PC-3 (cell line): Measurements from ENCODE around the gene OR2AP1. TPM values are rescaled to one million over a fixed set of nuclear protein-coding genes. Genes with fewer than 3 reads are reported as not detected.
"Not testable (repeated sequence)": the region's sequence is repeated elsewhere in the genome, so short reads cannot be mapped to it uniquely, and the experiment has no call there.

Experiments used
- ATAC-seq: fragments of 200-7000 bp; cut with Tn5 transposase; 2 replicates; pipeline ENCODE4 v1.9.1; 2020; ENCODE audit warnings: mild to moderate bottlenecking, moderate library complexity
- BruUV-seq: library from RNA; stranded (reverse); fragments of 400-500 nt; replicated peaks from 2 replicates; lab custom pipeline; 2021; lab: Mats Ljungman, UMichigan
- CTCF ChIA-PET: fragments of 300-600 bp; sonication (Branson Sonifier 250); formaldehyde crosslinking; loops from one replicate; lab custom pipeline; 2022; ENCODE audit warnings: antibody characterized with exemption; lab: Charles Lee
- POLR2A ChIA-PET: fragments of 300-600 bp; sonication (Branson Sonifier 250); formaldehyde crosslinking; loops from one replicate; lab custom pipeline; 2022; ENCODE audit warnings: antibody characterized with exemption; ENCODE audit not compliant: unreplicated experiment; lab: Charles Lee
- DNase-seq: peaks from one replicate; pipeline ENCODE4 v3.0.0-alpha.2; 2015
- H2AFZ ChIP-seq: fragments of 300-600 bp; sonication (generic); 2 replicates; pipeline ENCODE4 v1.6.0; 2016; ENCODE audit warnings: antibody characterized with exemption, low read length
- H3F3A ChIP-seq: fragments of 300-600 bp; sonication (generic); one replicate; pipeline ENCODE4 v1.6.0; 2017; ENCODE audit warnings: antibody characterized with exemption, low read length, control low read depth, mild to moderate bottlenecking; ENCODE audit not compliant: unreplicated experiment
- H3K27ac ChIP-seq: fragments of 300-600 bp; sonication (generic); 2 replicates; pipeline ENCODE4 v1.5.1; 2016; ENCODE audit warnings: mild to moderate bottlenecking, low read length
- H3K27me3 ChIP-seq: fragments of 300-600 bp; sonication (generic); 2 replicates; pipeline ENCODE4 v1.6.1; 2016; ENCODE audit warnings: low read length, mixed read lengths
- H3K36me3 ChIP-seq: fragments of 300-600 bp; sonication (generic); 2 replicates; pipeline ENCODE4 v1.6.1; 2016; ENCODE audit warnings: low read depth, mixed run types, low read length, mixed read lengths
- H3K4me1 ChIP-seq: fragments of 300-600 bp; sonication (generic); 2 replicates; pipeline ENCODE4 v1.5.1; 2016; ENCODE audit warnings: low read length; ENCODE audit not compliant: insufficient read depth
- H3K4me2 ChIP-seq: fragments of 300-600 bp; sonication (generic); 2 replicates; pipeline ENCODE4 v1.6.0; 2016; ENCODE audit warnings: low read length
- H3K4me3 ChIP-seq: fragments of 300-600 bp; sonication (generic); 2 replicates; pipeline ENCODE4 v1.5.1; 2016; ENCODE audit warnings: mild to moderate bottlenecking, low read length, mixed read lengths
- H3K79me2 ChIP-seq: fragments of 300-600 bp; sonication (generic); 2 replicates; pipeline ENCODE4 v1.6.1; 2017; ENCODE audit warnings: low read length, mixed read lengths
- H3K9ac ChIP-seq: fragments of 300-600 bp; sonication (generic); 2 replicates; pipeline ENCODE4 v1.6.0; 2016; ENCODE audit warnings: mild to moderate bottlenecking, low read length
- H3K9me2 ChIP-seq: fragments of 300-600 bp; sonication (generic); replicated peaks from 2 replicates; pipeline ENCODE4 v1.6.1; 2016; ENCODE audit warnings: mixed run types, low read length, mixed read lengths
- H3K9me3 ChIP-seq: fragments of 300-600 bp; sonication (generic); 2 replicates; pipeline ENCODE4 v1.6.1; 2016; ENCODE audit warnings: low read length, mixed read lengths
- H4K20me1 ChIP-seq: fragments of 300-600 bp; sonication (generic); 2 replicates; pipeline ENCODE4 v1.6.1; 2016; ENCODE audit warnings: low read length, mixed read lengths
- CTCF ChIP-seq: fragments of 300-600 bp; sonication (generic); conservative IDR thresholded peaks from 2 replicates; pipeline ENCODE4 v1.5.1; 2017; ENCODE audit warnings: antibody characterized with exemption, low read depth, mild to moderate bottlenecking, low read length
- EZH2 ChIP-seq: fragments of 300-600 bp; sonication (generic); IDR thresholded peaks from one replicate; pipeline ENCODE4 v1.6.1; 2017; ENCODE audit warnings: antibody characterized with exemption, mild to moderate bottlenecking, low read length; ENCODE audit not compliant: unreplicated experiment
- EZH2phosphoT487 ChIP-seq: fragments of 300-600 bp; sonication (generic); IDR thresholded peaks from 2 replicates; pipeline ENCODE4 v1.6.1; 2018; ENCODE audit warnings: mild to moderate bottlenecking, antibody characterized with exemption, low read length, borderline replicate concordance
- intact Hi-C: fragments of 100-400 bp; cut with micrococcal nuclease; formaldehyde crosslinking; loops from 2 replicates; pipeline ENCODE4 v1.9.0; 2023
- total RNA-seq: library from RNA; depleted of rRNA; stranded (reverse); fragments of >200 nt; gene quantifications from 2 replicates; pipeline ENCODE4 v1.2.3, GENCODE V29; 2014

Gene OR2AP1
- total RNA-seq, 1 experiment from 2014 or later, result not detected

GRCh38 chr12:55549302-55549701, 23.0 kb upstream of the OR2AP1 start, which contains the start of gene OR6C4:
OR6C4 (plus strand) TSS chr12:55549602; CDS start chr12:55551227, 1,625 bp downstream.
- Histone ChIP-seq H3K79me2 (no peaks in the 10 kb centered on the region), H3K9me2 (no peaks in the 10 kb centered on the region), H3K4me3 (no peak within 1 kb of the TSS), H3K27me3 (peaks cover 10% of the 10 kb centered on the region; the same call in 1 of the 2 replicates), H3K36me3 (no peaks in the 10 kb centered on the region), H3K4me1 (no peaks in the 10 kb centered on the region), H4K20me1 (no peaks in the 10 kb centered on the region), H2AFZ (no peak within 1 kb of the TSS), H3K27ac (no peak within 1 kb of the TSS), H3K4me2 (no peak within 1 kb of the TSS), H3K9ac (no peak within 1 kb of the TSS), H3K9me3 (no peaks in the 10 kb centered on the region), H3F3A (no peaks in the 10 kb centered on the region)
- ChIA-PET POLR2A (no interaction called here), CTCF (no interaction called here)
- ATAC-seq (no peak), DNase-seq (no peak)
- intact Hi-C loops, result no loop called here
- no TSS peak for BruUV-seq
- TF ChIP-seq EZH2 (no peak), CTCF (no peak)

GRCh38 chr12:55554296-55554695, 18.0 kb upstream of the OR2AP1 start:
- Histone ChIP-seq H3K9me3 (no peaks in the 10 kb centered on the region), H3K4me3 (no peak overlapping the region)
- CTCF ChIA-PET, result no interaction called here

DNA sequence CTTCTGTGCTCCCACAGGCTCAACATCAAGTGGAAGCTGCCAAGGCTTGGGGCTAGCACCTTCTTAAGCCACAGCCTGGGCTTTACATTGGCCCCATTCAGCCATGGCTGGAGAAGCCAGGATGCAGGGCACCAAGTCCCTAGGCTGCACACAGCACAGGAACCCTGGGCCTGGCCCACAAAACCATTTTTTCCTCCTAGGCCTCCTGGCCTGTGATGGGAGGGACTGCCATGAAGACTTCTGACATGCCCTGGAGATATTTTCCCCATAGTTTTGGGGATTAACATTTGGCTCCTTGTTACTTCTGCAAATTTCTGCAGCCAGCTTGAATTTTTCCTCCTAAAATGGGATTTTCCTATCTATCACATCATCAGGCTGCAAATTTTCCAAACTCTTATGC, 2.2 kb upstream of the OR2AP1 start:
- H3K36me3 ChIP-seq, H2AFZ ChIP-seq, H3K27ac ChIP-seq, H3K27me3 ChIP-seq, H3K4me3 ChIP-seq, intact Hi-C loops, H4K20me1 ChIP-seq, H3K9me2 ChIP-seq, H3K9ac ChIP-seq, H3K4me1 ChIP-seq, ATAC-seq, POLR2A ChIA-PET, H3F3A ChIP-seq, BruUV-seq, CTCF ChIA-PET, H3K4me2 ChIP-seq, H3K79me2 ChIP-seq, DNase-seq, H3K9me3 ChIP-seq: not testable (repeated sequence)

More at GRCh38 chr12:55554296-55554695, 18.0 kb upstream of the OR2AP1 start:
- DNase-seq, result no peak
- H3K4me1 ChIP-seq, result no peaks in the 10 kb centered on the region
- no peaks in the 10 kb centered on the region for H3F3A ChIP-seq
- no peak overlapping the region for H3K9ac ChIP-seq
- H3K4me2 ChIP-seq, result no peak overlapping the region
- H3K36me3 ChIP-seq, result no peaks in the 10 kb centered on the region
- 0 out of 2 replicates have a peak, but pooled peaks cover 5% of the 10 kb centered on the region for H3K27me3 ChIP-seq
- TF ChIP-seq CTCF (no peak), EZH2phosphoT487 (no peak), EZH2 (no peak)
- POLR2A ChIA-PET, result no interaction called here
- no peaks in the 10 kb centered on the region for H4K20me1 ChIP-seq
- no TSS peak for BruUV-seq
- no peak overlapping the region for H2AFZ ChIP-seq
- H3K79me2 ChIP-seq, result no peaks in the 10 kb centered on the region
- no peak overlapping the region for H3K27ac ChIP-seq
- intact Hi-C loops, result no loop called here
- H3K9me2 ChIP-seq, result no peaks in the 10 kb centered on the region
- ATAC-seq, result no peak

- POLR2A ChIA-PET, H4K20me1 ChIP-seq, H3K79me2 ChIP-seq, H3K27me3 ChIP-seq, CTCF ChIA-PET, H3K9me2 ChIP-seq, ATAC-seq, H3K27ac ChIP-seq, H2AFZ ChIP-seq, intact Hi-C loops, H3K36me3 ChIP-seq, H3K9ac ChIP-seq, BruUV-seq, H3K4me3 ChIP-seq, H3K9me3 ChIP-seq, H3F3A ChIP-seq, H3K4me2 ChIP-seq, DNase-seq, H3K4me1 ChIP-seq: not testable (repeated sequence)
These were observed 1.6 kb upstream of the OR2AP1 start for GRCh38 chr12:55570689-55571088.
